HG02938 (cell line): ENCODE data around the gene EPO.

Experiments
- ATAC-seq: cut with Tn5 transposase; IDR thresholded peaks from one replicate; pipeline ENCODE4 v1.9.1; 2021; ENCODE audit warnings: mild to moderate bottlenecking, moderate library complexity; ENCODE audit not compliant: unreplicated experiment

EPO gene

DNA sequence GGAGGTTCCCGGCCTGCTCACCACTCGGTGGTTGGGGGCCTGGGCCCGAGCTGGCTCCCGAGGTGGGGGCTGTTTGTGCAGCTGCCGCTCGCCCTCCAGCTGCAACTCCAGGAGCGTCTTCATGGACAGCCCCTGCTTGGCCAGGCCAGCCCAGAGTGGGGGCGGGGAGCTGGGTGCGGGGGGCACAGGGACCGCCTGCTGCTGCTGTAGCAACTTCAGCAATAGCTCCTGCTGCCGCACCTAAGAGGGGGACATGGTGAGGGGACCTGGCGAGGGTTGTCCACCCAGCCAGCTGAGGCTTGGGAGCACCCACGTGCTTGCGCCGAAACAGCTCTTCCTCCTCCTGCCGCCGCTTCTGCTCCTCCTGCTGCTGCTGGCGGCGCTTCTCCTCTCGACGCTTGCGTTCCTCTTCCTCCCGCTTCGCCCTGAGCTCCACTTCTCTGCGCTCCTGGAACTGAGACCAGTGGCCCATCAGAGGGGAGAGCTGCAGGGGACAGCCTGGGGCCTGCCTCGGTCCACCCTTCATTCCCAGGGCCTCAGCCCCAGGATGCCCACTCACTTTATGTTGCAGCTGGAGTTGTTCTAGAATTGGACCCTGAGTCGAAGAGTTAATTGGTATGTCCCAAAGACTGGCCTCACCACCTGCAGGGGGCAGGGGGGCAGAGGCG lies 37.1 kb upstream of the EPO start:
- ATAC-seq, result no peak

DNA sequence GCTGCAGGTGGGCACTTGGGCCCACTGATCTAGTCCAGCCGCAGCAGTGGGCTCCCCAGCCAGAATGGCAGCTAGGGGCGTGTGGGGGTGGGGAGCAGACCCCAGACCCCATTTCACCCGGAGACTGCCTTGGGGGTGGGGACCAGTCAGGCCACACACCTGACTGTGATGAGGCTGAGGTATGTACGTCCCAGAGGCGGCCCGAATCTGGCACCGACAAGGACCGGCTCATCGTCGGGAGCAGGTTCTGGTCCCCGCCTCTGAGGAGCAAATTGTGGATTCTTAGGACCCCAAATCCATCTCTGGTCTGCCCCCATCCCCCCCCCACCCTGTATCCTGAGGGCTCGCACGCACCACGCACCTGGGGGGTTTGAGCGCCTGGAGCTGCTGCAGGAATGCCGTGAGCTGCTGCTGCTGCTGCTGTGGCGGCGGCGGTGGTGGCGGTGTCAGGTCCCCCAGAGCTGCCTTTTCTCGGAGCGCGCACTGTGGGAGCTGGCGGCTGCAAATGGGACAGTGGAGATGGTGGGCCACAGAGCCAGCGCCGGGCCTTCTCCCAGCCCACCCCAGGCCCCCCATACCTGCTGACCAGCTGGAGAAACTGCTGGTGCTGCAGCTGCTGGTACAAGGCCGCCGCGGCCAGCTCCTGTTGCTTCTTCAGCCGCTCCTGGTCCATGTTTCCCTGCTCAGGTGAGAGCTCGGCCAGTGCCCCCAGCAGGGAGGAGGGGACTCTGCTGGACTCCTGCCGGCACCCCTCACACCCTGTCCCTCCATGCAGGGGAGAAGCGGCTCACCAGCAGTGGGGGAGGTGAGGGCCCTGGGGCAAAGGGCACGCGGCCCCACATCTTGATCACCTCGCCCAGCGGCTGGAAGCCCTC lies 36.4 kb upstream of the EPO start:
- no peak for ATAC-seq

DNA sequence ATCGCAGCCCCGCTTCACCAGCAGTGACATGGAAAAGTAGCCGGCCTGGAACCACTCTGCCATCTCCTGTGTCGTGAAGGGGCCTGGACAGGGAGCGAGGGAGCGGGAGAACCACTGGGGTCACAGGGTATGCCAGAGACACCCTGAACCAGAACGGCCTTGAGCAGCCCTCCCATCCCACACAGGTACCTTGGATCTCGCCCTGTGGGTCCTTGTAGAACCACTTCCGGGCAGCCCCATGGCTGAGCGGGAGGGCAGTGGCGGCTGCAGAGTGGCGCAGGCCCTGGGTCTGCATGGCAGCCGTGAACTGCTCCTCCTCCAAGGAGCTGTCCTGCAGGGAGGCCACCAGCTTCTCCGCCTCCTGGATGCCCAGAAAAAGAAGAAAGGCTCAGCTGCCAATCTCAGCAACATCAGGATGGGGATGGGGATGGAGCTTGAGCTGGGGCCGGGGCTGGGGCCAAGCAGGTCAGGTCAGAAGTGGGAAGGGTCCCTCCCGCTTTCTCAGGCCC lies 35.7 kb upstream of the EPO start:
- ATAC-seq, result no peak

DNA sequence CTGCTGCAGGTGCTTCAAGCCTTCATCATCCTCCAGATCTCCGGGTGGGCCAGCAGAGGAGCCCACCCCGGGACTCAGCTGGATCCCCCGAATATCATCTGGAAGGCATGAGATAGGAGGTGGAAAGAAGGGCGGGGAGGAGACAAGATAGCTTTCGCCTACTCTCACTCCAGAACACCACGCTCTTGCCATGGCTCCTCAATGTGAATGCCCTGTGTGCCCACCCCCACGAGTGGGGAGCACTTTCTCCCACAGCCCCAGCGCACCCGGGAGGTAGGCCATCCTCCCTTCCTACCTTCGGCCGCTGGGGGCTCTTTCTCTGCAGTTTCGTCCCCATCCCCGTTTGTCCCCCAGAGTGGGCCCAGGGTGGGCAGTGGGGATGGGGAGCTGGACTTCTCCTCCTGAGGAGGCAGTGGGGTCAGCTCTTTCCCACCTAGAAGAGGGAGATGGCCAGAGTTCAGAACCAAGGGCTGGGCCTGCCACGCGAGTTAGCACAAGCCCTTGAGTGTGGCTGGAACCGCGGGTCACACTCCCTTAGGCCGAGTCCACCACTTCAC lies 35.1 kb upstream of the EPO start:
- ATAC-seq, result no peak

DNA sequence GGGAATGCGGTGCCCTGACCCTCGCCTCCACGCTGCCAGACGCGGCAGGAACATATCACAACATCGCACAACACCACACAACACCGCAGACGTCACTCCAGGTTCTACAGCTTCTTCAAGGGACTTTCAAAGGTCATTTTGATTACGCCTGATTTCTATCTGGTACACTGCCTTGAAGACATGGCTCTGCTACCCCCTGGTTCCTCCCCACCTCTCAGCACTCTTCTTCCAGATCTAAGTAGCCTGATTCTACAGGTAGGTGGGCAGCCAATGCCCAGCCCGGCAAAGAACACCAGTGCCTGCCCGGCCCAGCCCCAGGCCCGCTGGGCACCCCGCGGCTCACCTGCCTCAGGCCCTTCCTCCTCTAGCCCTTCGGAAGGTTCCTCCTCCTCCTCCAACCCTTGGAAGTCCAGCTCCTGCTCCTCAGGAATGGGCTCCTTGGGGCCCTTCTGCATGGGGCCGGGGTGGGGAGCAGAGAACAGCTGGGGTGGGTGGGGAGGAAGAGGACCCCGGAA lies 34.6 kb upstream of the EPO start:
- ATAC-seq, result no peak

DNA sequence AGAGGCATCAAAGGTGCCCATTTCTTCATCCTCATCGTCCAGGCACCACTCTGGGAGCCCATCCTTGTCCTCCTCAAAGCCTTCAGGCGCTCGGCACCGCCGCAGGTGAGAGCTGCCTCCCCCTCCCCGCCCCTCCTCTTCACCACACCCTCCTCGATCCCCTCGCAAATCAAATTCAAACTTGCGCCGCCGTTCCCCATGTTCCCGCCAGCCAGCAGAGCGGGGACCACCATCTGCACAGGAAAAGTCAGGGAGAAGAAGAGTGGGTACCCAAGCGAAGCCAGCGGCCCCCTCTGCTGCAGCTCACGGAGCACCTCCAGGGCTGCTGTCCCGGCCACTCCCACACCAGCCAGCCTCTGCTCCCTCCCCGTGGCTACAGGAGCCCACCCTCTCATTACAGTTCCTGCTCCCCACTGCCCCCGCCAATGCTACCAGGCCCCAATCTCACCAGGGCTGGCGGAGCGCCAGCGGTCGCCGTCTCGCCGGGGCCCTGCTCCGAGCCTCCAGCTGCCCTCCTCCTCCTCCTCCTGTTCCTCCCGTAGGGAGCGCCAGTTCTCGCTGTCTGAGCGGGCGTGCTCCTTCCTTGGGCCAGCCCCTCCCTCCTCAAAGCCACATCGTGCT lies 34.0 kb upstream of the EPO start:
- no peak for ATAC-seq

DNA sequence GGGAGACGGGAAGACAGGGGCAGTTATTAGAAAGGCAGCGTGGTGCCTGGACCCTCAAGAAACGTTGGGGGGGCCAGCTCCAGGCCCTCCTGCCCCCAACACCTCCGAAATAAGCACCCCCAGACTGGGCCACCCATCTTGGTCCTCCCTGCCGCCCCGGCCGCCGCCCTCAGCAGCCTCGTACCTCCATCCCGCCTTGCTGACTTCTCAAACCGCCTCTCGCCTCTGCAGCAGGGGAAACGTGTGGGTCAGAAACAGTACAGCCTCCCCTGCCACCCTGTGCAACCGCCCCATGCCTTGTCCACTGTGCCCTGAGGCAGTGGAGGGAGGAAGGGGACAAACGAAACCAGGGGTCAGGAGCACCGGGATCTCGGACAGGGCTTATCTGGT lies 33.5 kb upstream of the EPO start:
- ATAC-seq, result no peak

DNA sequence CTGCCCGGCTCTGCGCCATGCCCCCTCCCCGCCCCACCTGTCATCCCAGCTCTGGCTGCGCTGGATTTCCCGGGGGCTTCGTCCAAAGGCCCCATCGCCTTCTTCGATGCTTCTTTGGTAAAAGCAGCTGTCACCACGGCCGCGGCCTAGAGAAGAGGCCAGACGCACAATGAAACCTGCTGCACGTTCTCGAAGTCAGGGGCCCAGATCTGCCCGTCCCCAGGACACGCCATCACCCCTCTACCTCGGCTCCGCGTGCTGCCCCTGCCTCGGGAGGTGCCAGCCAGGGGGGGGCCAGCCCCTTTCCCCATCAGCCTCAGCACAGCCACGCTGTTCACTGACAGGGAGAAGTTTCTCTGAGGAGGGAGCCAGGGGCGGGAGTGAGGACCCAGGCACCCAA lies 33.0 kb upstream of the EPO start:
- no peak for ATAC-seq

DNA sequence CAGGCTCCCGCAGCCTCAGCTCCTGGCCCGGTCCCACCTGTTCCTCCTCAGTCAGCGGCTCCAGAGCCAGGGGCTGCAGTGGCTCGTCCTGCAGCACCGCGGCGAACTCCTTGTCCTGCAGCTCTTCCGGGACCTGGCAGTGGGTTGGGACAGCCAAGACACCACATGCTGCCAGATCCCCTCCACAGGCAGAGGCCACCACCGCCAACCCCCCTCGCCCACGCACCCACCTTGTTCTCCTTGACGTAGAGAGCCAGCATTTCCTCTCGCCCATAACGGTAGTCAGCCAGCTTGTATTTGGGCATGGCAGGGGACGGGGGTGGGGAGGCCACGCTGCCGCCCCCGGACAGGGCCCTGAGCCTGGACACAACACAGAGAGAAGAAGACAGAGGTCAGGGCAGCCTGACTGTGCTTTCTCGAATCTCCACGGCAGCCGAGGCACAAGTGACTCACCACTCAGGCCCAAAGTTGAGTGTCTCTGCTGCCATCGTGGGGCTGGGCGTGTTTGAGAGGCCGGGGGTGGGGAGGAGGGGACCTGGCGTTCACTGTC lies 32.4 kb upstream of the EPO start:
- ATAC-seq, result no peak

DNA sequence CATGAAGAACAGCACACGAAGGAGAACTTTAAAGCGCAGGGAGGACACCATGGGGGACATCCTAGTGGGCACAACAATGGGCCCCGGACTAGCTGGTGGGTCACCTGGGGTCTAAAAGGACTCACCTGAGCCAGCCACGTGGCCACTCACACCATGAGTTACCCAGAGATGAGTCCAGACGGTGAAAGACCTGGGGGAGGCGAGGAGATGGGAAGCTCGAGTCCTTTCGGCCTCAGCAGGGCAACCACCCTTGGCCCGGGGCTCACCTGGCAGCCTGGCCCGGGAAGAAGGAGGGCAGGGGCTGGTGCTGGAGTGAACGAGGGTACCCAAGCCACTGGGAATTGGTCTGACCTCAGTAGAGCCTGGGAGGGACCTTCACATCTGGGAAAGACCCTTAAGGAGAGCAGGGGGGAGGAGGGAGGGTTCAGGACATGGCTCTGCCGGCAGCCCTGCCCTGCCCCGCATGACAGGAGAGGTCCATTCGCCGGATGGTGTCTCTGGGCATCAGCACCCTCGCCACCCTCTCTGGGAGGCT lies 31.9 kb upstream of the EPO start:
- ATAC-seq, result no peak

DNA sequence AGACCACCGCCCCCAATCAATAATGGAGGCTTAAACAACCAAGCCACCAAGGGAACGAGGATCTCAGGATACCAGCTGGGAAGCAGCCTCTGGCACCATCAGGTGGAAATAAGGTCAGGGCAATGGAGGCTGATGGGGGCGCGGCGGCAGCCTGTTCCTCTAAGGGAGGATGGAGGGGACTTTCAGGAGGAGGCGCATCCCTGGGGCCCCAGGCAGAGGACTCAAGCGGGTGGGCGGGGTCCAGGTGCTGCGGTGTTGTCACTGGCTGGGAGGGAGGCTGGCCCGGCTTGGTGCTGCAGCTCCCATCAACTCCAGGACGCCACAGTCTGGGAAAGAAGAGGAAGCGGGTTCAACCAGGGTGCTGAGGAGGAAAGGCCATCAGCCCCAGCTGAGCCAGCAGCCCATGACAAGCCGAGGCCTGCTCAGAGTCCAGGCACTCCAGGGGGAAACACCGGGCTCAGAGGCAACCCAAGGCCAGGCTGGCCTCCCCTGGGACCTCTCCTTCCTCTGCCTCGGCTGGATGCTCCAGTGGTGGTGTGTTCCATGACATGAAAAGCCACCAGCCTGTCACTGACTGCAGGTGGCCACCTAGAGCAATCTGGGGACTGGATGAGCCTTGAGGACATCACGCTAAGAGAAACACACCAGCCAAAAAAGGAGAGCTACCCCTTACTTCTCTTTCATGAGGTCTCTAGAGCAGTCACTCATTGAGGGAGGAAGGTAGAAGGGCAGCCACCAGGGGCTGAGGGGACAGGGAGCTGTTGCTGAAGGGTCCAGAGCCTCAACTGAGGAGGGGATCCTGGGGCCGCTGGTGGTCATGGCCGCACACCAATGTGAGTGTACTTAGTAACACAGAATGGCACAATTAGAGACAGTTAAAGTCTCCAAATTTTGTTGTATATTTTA lies 30.8 kb upstream of the EPO start:
- ATAC-seq, result no peak

DNA sequence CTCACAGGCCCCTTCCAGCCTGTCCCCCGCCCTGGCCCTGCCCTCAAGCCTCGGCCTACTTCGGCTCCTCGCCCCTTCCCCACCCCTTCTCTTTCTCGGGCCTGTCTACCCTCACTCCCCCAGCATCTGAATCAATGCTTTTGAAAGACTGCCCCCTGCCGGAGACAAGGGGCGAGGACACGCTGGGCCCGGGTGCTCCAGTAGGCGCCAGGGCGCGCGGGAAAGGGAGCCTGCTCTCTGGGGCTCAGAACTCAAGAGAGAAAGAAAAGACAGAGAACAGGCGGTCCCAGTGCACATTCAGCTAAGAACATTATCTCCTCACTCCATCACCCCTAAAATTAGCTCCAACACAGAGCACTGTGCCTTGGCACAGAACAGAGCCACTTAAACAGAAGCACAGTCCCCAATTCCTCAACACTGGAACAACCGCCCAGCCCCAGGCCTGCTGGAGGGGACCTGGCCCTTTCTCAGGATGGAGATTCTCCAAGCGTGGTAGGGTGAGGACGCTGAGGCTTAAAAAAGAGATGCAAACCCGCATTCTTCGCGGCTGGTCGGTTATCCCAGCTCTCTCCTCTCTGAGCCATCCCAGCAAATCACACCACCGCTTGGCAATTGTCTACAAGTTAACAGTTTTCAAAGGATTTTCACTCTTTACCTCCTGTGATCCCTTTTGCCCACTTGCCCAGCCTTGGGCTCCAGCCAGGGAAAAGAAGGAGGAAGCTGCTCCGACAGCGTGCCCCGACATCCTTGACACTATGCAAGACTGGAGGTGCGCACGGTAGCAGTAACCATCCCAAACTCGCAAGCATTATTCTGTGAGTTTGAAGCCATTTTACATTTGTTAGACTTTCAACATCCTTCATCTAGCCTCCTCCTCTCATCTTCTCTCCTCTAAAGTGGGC lies 28.3 kb upstream of the EPO start:
- no peak for ATAC-seq

DNA sequence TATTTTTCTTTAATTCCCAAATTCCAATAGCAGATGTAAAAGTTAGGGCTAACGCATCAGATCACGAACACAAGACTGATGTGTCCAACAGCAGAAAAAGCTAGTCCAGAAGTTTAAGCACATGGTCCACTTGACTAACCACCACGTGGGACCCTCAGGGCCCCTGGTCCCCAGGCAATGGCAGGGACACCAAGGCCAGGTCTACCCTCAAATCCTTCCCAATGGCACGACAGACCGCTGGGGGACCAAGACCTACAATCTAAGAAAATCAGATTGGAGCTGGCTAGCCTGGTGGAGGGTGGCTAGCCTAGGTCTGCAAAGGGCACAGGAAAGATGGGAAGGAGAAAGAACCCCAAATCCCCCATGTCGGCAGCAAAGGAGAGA lies 27.7 kb upstream of the EPO start:
- no peak for ATAC-seq

DNA sequence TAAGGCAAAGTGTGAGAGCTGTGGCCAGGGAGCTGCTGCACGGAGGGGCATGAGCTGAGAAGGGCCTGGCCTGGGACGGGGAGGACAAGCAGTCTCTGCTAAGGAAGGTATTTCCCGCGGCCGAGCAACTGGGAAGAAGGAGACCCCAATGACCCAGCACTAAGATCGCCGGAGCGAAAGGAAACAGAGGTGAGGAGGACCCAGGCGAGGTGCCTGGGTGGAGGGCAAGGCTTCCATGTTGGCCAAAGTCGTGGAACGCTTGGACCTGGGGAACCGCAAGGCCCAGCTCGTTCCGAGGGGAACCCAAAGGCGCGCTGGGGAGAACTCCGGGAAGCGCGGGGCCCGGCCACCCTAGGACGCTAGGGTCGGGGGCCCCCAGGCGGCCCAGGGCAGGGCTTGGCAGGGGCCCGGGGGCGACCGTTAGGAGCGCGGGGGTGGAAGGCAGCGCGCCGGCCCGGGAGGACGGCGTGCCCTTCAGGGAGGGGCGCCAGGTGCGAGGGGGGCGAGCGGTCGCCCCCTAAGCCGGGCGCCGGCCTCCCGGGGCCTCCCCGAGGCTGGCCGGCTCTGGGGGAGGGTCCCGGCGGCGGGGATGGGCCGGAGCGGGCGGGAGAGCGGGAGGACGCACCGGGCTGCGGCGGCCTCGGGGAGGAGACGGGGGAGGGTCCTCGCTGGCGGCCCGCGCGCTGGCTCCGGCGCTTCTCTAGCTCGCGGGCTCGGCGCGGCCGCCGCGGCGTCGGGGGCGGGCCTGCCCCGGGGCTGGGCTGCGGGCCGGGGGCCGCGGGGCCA lies 26.8 kb upstream of the EPO start:
- no peak for ATAC-seq

DNA sequence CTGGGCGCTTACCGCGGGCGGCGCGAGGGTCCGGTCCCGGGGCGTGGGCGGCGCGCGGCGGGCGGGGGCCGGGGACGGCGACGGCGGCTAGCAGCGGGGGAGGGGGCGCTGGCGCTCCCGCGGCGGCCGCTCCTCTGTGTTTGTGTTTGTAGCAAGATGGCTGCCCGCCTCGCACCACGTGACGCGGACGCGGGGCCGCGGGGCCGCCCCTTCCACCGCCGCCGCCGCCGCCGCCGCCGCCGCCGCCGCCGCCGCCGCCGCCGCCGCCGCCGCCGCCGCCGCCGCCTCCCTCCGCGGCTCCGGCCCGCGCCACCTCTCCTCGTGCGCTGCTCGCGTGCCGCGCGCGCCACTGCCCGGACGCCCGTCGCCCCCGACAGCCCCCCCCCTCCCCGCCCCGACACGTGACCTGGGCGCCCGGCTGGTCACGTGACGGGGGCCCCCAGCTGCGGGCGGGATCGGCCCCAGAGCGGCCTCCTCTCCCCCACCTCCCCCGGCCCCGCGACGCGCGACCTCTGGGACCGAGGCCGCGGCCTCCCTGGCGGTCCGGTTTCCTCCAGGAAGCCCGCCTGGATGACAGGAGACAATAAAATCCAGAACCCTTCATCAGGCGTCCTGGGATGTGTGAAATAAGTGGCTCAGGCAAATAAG lies 26.0 kb upstream of the EPO start, which contains the start of gene GIGYF1:
Gene GIGYF1 (minus strand): TSS at position 153 of the 648 bp plus-strand sequence. CDS start 6,012 bp downstream, outside the sequence.
- ATAC-seq, result no peak

DNA sequence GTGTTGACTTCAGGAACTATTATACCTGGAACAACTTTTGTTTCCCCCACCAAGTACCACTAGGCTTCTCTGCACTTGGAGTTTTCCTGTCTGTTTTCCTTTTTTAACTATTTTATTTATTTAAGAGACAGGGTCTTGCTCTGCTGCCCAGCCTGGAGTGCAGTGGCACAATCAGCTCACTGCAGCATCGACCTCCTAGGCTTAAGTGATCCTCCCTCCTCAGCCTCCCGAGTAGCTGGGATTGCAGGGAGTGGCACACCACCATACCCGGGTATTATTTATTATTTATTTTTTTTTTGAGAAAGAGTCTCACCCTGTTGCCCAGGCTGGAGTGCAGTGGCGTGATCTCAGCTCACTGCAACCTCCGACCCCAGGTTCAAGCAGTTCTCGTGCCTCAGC lies 24.1 kb upstream of the EPO start:
- no peak for ATAC-seq

DNA sequence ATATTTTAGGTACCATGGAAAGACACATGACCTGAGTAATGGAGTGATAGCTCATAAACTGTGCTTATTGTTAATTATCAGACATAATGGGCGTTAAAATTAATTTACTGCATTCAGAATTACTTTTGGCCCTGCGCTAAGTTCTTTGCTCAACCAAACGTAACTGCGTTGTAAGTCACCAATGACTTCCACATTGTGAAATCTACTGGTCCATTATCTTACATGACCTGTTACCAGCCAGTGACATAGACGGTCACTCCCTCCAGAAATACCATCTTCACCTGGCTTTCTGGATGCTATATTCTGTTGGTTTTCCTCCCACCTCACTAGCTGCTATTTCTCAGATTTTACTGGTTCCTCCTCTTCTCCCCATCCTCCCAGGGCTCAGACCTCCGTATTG lies 21.2 kb upstream of the EPO start:
- no peak for ATAC-seq
